H9 (cell line): Measurements from ENCODE around the gene TMEM161A. TPM values are rescaled to one million over a fixed set of nuclear protein-coding genes. Genes with fewer than 3 reads are reported as not detected.

Experiments used
- DNase-seq: peaks from one replicate; pipeline ENCODE4 v3.0.0-alpha.2; 2017
- H2AFZ ChIP-seq: one replicate; pipeline ENCODE4 v1.6.1; 2013; ENCODE audit warnings: mild to moderate bottlenecking, low read length, control low read depth, moderate library complexity
- H2AK5ac ChIP-seq: 2 replicates; pipeline ENCODE4 v1.6.1; 2013; ENCODE audit warnings: low read length, control low read depth, mixed read lengths; ENCODE audit not compliant: insufficient read length
- H2BK120ac ChIP-seq: one replicate; pipeline ENCODE4 v1.6.1; 2013; ENCODE audit warnings: low read depth, mild to moderate bottlenecking, low read length, control low read depth, inconsistent platforms; ENCODE audit not compliant: poor library complexity, severe bottlenecking
- H2BK12ac ChIP-seq: 2 replicates; pipeline ENCODE4 v1.6.1; 2013; ENCODE audit warnings: low read length, control low read depth, mixed read lengths, low read depth; ENCODE audit not compliant: insufficient read length
- H2BK15ac ChIP-seq: 2 replicates; pipeline ENCODE4 v1.6.1; 2013; ENCODE audit warnings: low read depth, low read length, control low read depth
- H2BK20ac ChIP-seq: one replicate; pipeline ENCODE4 v1.6.1; 2013; ENCODE audit warnings: low read depth, mild to moderate bottlenecking, low read length, control low read depth, inconsistent platforms; ENCODE audit not compliant: poor library complexity, severe bottlenecking
- H2BK5ac ChIP-seq: 2 replicates; pipeline ENCODE4 v1.6.1; 2013; ENCODE audit warnings: low read length, control low read depth, mixed read lengths; ENCODE audit not compliant: insufficient read length
- H3K14ac ChIP-seq: 2 replicates; pipeline ENCODE4 v1.6.1; 2013; ENCODE audit warnings: low read length, control low read depth; ENCODE audit not compliant: insufficient read depth
- H3K18ac ChIP-seq: 2 replicates; pipeline ENCODE4 v1.6.1; 2013; ENCODE audit warnings: low read depth, mild to moderate bottlenecking, mixed read lengths, low read length, control low read depth; ENCODE audit not compliant: insufficient read length
- H3K23ac ChIP-seq: 2 replicates; pipeline ENCODE4 v1.6.1; 2013; ENCODE audit warnings: low read length, control low read depth, mixed read lengths, low read depth; ENCODE audit not compliant: insufficient read length
- H3K23me2 ChIP-seq: 2 replicates; pipeline ENCODE4 v1.6.1; 2013; ENCODE audit warnings: low read depth, mild to moderate bottlenecking, mixed read lengths, low read length, control low read depth; ENCODE audit not compliant: insufficient read length, poor library complexity, severe bottlenecking
- H3K27ac ChIP-seq: 2 replicates; pipeline ENCODE4 v1.5.1; 2013; ENCODE audit warnings: low read length, control low read depth, mixed read lengths, low read depth; ENCODE audit not compliant: insufficient read length
- H3K27me3 ChIP-seq: 2 replicates; pipeline ENCODE4 v1.6.1; 2013; ENCODE audit warnings: low read length, control low read depth, inconsistent platforms; ENCODE audit not compliant: insufficient read depth
- H3K4ac ChIP-seq: 2 replicates; pipeline ENCODE4 v1.6.1; 2013; ENCODE audit warnings: low read depth, mild to moderate bottlenecking, control low read depth, inconsistent platforms, low read length, moderate library complexity
- H3K4me1 ChIP-seq: 2 replicates; pipeline ENCODE4 v1.6.1; 2013; ENCODE audit warnings: low read length, control low read depth, inconsistent platforms; ENCODE audit not compliant: insufficient read depth
- H3K4me2 ChIP-seq: 2 replicates; pipeline ENCODE4 v1.6.1; 2013; ENCODE audit warnings: low read length, control low read depth, mixed read lengths; ENCODE audit not compliant: insufficient read length, insufficient read depth
- H3K56ac ChIP-seq: 2 replicates; pipeline ENCODE4 v1.6.1; 2013; ENCODE audit warnings: low read depth, mild to moderate bottlenecking, mixed read lengths, low read length, control low read depth; ENCODE audit not compliant: insufficient read length
- H3K79me1 ChIP-seq: 2 replicates; pipeline ENCODE4 v1.6.1; 2013; ENCODE audit warnings: low read depth, mild to moderate bottlenecking, moderate library complexity, low read length, control low read depth, inconsistent platforms; ENCODE audit not compliant: insufficient read depth, poor library complexity, severe bottlenecking
- H3K79me2 ChIP-seq: 2 replicates; pipeline ENCODE4 v1.6.1; 2013; ENCODE audit warnings: low read length, control low read depth, inconsistent platforms; ENCODE audit not compliant: insufficient read depth
- H3K9ac ChIP-seq: 2 replicates; pipeline ENCODE4 v1.6.1; 2013; ENCODE audit warnings: low read length, control low read depth, mixed read lengths; ENCODE audit not compliant: insufficient read length; ENCODE audit errors: extremely low read depth
- H3K9me3 ChIP-seq: one replicate; pipeline ENCODE4 v1.6.1; 2013; ENCODE audit warnings: low read depth, low read length, inconsistent platforms; ENCODE audit not compliant: control insufficient read depth
- H3T11ph ChIP-seq: one replicate; pipeline ENCODE4 v1.6.1; 2013; ENCODE audit warnings: mild to moderate bottlenecking, low read length, control low read depth, inconsistent platforms
- H4K20me1 ChIP-seq: one replicate; pipeline ENCODE4 v1.6.1; 2013; ENCODE audit not compliant: control insufficient read depth, insufficient read length, insufficient read depth
- H4K5ac ChIP-seq: 2 replicates; pipeline ENCODE4 v1.6.1; 2013; ENCODE audit warnings: low read depth, mild to moderate bottlenecking, mixed read lengths, low read length, control low read depth; ENCODE audit not compliant: insufficient read length
- H4K8ac ChIP-seq: replicated peaks from 2 replicates; pipeline ENCODE4 v1.6.1; 2013; ENCODE audit warnings: low read length, control low read depth, mixed read lengths, low read depth; ENCODE audit not compliant: insufficient read length
- H4K91ac ChIP-seq: 2 replicates; pipeline ENCODE4 v1.6.1; 2013; ENCODE audit warnings: low read depth, mild to moderate bottlenecking, moderate library complexity, mixed read lengths, low read length, control low read depth; ENCODE audit not compliant: insufficient read length
- H3K27ac Mint-ChIP-seq, 3 experiments: 2 replicates in 2 of 3; 3 replicates in 1 of 3; pipeline ENCODE4 v1.8.0; 2020 to 2021; ENCODE audit warnings: mixed read lengths in 3 of 3, mild to moderate bottlenecking in 1 of 3, moderate library complexity in 1 of 3
- H3K27me3 Mint-ChIP-seq: 2 replicates; pipeline ENCODE4 v1.8.0; 2021; ENCODE audit warnings: low read depth, mild to moderate bottlenecking, moderate library complexity, mixed read lengths
- H3K36me3 Mint-ChIP-seq, 3 experiments: 2 replicates in 2 of 3; 3 replicates in 1 of 3; pipeline ENCODE4 v1.8.0; 2020 to 2021; ENCODE audit warnings: low read depth in 3 of 3, mixed read lengths in 3 of 3; ENCODE audit not compliant: insufficient read depth in 1 of 3
- H3K4me1 Mint-ChIP-seq, 2 experiments: 2 replicates each; pipeline ENCODE4 v1.8.0; 2020; ENCODE audit warnings: mixed read lengths in 2 of 2
- H3K4me3 Mint-ChIP-seq, 2 experiments: 2 replicates in 1 of 2; 3 replicates in 1 of 2; pipeline ENCODE4 v1.8.0; 2020 to 2021; ENCODE audit warnings: mild to moderate bottlenecking in 2 of 2, mixed read lengths in 2 of 2, moderate library complexity in 1 of 2
- H3K9me3 Mint-ChIP-seq, 2 experiments: 2 replicates in 1 of 2; 3 replicates in 1 of 2; pipeline ENCODE4 v1.8.0; 2020; ENCODE audit warnings: mild to moderate bottlenecking in 2 of 2, mixed read lengths in 2 of 2, moderate library complexity in 1 of 2
- WGBS: extraction: QIAGEN DNeasy Blood & Tissue Kit; methylation state at CpG from one replicate; pipeline ENCODE4 v1.1.7; 2013; ENCODE audit warnings: missing lambda C conversion rate, low lambda C conversion rate, mixed read lengths; ENCODE audit not compliant: insufficient read length; ENCODE audit errors: extremely low coverage; 5-methylcytosine and 5-hydroxymethylcytosine counted together
- total RNA-seq: library from RNA; stranded (reverse); gene quantifications from 2 replicates; pipeline ENCODE4 v1.2.1, GENCODE V29; 2021
- TF ChIP-seq, protein P1 (sequence below): fragments of 200-600 bp; sonication (generic); conservative IDR thresholded peaks from 3 replicates; pipeline ENCODE4 v1.8.0; 2021; ENCODE audit warnings: antibody characterized with exemption, mild to moderate bottlenecking

The TMEM161A gene
- total RNA-seq, 1 experiment from 2014 or later, result 40.9 TPM

DNA sequence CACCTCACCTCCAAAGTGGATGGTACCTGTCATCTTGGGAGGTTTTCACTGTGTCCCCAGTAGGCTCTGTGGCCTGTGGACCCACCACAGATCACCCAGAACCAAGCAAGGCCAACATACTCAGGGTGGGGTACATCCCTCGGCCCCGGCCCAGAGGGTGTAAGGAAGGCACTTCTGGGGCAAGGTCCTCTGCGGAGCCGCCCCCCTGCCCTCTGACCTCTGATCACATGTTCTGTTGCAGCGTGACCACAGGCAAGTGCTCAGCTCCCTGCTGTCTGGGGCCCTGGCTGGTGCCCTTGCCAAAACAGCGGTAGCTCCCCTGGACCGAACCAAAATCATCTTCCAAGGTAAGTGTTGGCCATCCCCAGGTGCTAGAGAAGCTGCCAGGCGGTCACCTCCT, 36.7 kb downstream of the TMEM161A start:
- H3K79me2 ChIP-seq, result no peaks in the 10 kb centered on the region
- no peak for DNase-seq
- H4K8ac ChIP-seq, result no peak overlapping the region
- H3T11ph ChIP-seq, result no peak overlapping the region
- no peak overlapping the region for H3K56ac ChIP-seq
- no peak overlapping the region for H2BK15ac ChIP-seq
- Mint-ChIP-seq H3K4me1 (peaks cover 16% of the 10 kb centered on the region in 2 experiments), H3K36me3 (no peaks in the 10 kb centered on the region), H3K9me3 (no peaks in the 10 kb centered on the region; a peak in 1 of 5 replicates), H3K27me3 (peaks cover 10% of the 10 kb centered on the region), H3K27ac (no peak overlapping the region), H3K4me3 (no peak overlapping the region)
- no peak overlapping the region for H2BK12ac ChIP-seq
- no peak overlapping the region for H4K5ac ChIP-seq
- peaks cover 12% of the 10 kb centered on the region for H3K23me2 ChIP-seq
- no peak overlapping the region for H3K18ac ChIP-seq
- H3K79me1 ChIP-seq, result no peaks in the 10 kb centered on the region
- H2BK20ac ChIP-seq, result no peak overlapping the region
- H4K91ac ChIP-seq, result no peak overlapping the region
- no peak overlapping the region for H3K9ac ChIP-seq
- H2BK5ac ChIP-seq, result no peak overlapping the region
- H3K23ac ChIP-seq, result no peak overlapping the region
- no peaks in the 10 kb centered on the region for H4K20me1 ChIP-seq
- H3K4ac ChIP-seq, result no peak overlapping the region
- no peak overlapping the region for H2AFZ ChIP-seq
- WGBS, result no CpG with 5 or more reads among the region's 8 CpGs
- no peak overlapping the region for H2AK5ac ChIP-seq
- no peak overlapping the region for H3K4me2 ChIP-seq
- no peak overlapping the region for H3K14ac ChIP-seq
- no peaks in the 10 kb centered on the region for H3K9me3 ChIP-seq
- no peak overlapping the region for H2BK120ac ChIP-seq
- H3K27ac ChIP-seq, result no peak overlapping the region
- H3K27me3 ChIP-seq, result no peaks in the 10 kb centered on the region
- TF ChIP-seq, protein P1, sequence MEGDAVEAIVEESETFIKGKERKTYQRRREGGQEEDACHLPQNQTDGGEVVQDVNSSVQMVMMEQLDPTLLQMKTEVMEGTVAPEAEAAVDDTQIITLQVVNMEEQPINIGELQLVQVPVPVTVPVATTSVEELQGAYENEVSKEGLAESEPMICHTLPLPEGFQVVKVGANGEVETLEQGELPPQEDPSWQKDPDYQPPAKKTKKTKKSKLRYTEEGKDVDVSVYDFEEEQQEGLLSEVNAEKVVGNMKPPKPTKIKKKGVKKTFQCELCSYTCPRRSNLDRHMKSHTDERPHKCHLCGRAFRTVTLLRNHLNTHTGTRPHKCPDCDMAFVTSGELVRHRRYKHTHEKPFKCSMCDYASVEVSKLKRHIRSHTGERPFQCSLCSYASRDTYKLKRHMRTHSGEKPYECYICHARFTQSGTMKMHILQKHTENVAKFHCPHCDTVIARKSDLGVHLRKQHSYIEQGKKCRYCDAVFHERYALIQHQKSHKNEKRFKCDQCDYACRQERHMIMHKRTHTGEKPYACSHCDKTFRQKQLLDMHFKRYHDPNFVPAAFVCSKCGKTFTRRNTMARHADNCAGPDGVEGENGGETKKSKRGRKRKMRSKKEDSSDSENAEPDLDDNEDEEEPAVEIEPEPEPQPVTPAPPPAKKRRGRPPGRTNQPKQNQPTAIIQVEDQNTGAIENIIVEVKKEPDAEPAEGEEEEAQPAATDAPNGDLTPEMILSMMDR, result no peak
- H3K4me1 ChIP-seq, result peaks cover 2% of the 10 kb centered on the region; the same call in 1 of the 2 replicates
